IMR-90 (cell line): ENCODE data around the gene KHK.

Source experiments
- BHLHE40 ChIP-seq: fragments of 150-350 bp; IDR thresholded peaks from 2 replicates; pipeline ENCODE4 v1.6.1; 2016; ENCODE audit warnings: mild to moderate bottlenecking, low read depth, low read length
- CEBPB ChIP-seq: IDR thresholded peaks from 2 replicates; pipeline ENCODE4 v1.6.1; 2012; ENCODE audit warnings: low read depth, low read length, improper control_type of control experiment
- CHD1 ChIP-seq: IDR thresholded peaks from 2 replicates; pipeline ENCODE4 v1.6.1; 2012; ENCODE audit warnings: low read depth, low read length, improper control_type of control experiment
- ELK1 ChIP-seq: fragments of 150-350 bp; IDR thresholded peaks from 2 replicates; pipeline ENCODE4 v1.6.1; 2016; ENCODE audit warnings: low read depth, mild to moderate bottlenecking, low read length, moderate library complexity, borderline replicate concordance
- FOS ChIP-seq: fragments of 150-350 bp; IDR thresholded peaks from 2 replicates; pipeline ENCODE4 v1.6.1; 2016; ENCODE audit warnings: low read depth, low read length
- MAFK ChIP-seq: IDR thresholded peaks from 2 replicates; pipeline ENCODE4 v1.6.1; 2012; ENCODE audit warnings: low read depth, low read length, improper control_type of control experiment
- MAZ ChIP-seq: IDR thresholded peaks from 2 replicates; pipeline ENCODE4 v1.6.1; 2012; ENCODE audit warnings: low read depth, mild to moderate bottlenecking, low read length, improper control_type of control experiment, moderate library complexity, borderline replicate concordance
- POLR2A ChIP-seq: IDR thresholded peaks from 2 replicates; pipeline ENCODE4 v1.6.1; 2012; ENCODE audit warnings: mild to moderate bottlenecking, low read depth, low read length
- RAD21 ChIP-seq: IDR thresholded peaks from 2 replicates; pipeline ENCODE4 v1.6.1; 2012; ENCODE audit warnings: low read length, improper control_type of control experiment
- RFX5 ChIP-seq: IDR thresholded peaks from 2 replicates; pipeline ENCODE4 v1.8.0; 2012; ENCODE audit warnings: low read depth, mild to moderate bottlenecking, low read length, moderate library complexity
- SMC3 ChIP-seq: fragments of 150-350 bp; IDR thresholded peaks from 2 replicates; pipeline ENCODE4 v1.6.1; 2016; ENCODE audit warnings: low read depth, mild to moderate bottlenecking, antibody characterized with exemption, low read length, moderate library complexity
- TF ChIP-seq, protein P1 (sequence below): conservative IDR thresholded peaks from 2 replicates; pipeline ENCODE4 v1.5.1; 2012; ENCODE audit warnings: mild to moderate bottlenecking, low read depth, low read length, improper control_type of control experiment
- TF ChIP-seq, protein P2 (sequence below): fragments of 150-350 bp; IDR thresholded peaks from 2 replicates; pipeline ENCODE4 v1.6.1; 2017; ENCODE audit warnings: mild to moderate bottlenecking, antibody characterized with exemption, low read length, low read depth

DNA sequence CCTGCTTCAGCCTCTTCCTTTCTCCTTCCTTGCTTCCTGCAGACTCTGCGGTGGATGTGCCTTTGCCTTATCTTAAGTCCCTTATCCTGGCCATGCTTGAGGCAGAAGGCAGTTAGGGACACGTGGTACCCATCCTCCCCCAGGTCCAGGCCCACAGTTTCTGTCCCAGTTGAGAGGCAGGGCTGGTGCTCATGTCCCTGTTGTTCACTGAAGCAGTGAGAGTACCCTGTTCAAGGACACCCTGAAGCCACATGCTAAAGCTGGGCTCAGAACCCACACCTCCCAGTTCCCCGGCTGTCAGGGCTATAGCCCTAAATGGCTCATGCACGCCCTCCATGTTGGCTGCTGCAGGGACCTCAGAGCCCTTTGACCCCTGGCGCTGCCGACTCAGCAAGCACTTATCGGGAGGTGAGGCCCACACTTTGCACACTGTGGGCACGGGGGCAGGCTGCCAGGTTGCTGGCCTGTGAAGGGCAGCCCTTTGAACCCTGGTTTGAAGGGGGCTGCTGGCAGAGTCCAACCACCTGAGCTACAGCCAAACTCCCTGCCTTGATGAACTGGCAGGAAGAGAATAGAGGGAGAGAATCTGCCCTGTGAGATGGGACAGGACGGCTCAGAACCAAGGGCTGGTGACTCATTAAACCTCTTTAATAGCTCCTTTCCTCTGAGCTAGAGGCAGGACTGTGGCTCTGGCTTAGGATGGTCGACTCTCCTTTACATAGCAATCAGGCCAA lies 6.3 kb downstream of the KHK start:
- TF ChIP-seq, protein P1, sequence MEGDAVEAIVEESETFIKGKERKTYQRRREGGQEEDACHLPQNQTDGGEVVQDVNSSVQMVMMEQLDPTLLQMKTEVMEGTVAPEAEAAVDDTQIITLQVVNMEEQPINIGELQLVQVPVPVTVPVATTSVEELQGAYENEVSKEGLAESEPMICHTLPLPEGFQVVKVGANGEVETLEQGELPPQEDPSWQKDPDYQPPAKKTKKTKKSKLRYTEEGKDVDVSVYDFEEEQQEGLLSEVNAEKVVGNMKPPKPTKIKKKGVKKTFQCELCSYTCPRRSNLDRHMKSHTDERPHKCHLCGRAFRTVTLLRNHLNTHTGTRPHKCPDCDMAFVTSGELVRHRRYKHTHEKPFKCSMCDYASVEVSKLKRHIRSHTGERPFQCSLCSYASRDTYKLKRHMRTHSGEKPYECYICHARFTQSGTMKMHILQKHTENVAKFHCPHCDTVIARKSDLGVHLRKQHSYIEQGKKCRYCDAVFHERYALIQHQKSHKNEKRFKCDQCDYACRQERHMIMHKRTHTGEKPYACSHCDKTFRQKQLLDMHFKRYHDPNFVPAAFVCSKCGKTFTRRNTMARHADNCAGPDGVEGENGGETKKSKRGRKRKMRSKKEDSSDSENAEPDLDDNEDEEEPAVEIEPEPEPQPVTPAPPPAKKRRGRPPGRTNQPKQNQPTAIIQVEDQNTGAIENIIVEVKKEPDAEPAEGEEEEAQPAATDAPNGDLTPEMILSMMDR = no peak
- TF ChIP-seq CEBPB (no peak), POLR2A (no peak), BHLHE40 (no peak), RFX5 (no peak), MAFK (no peak), RAD21 (no peak), MAZ (no peak), SMC3 (no peak), FOS (no peak), ELK1 (no peak), CHD1 (no peak)
- TF ChIP-seq, protein P2, sequence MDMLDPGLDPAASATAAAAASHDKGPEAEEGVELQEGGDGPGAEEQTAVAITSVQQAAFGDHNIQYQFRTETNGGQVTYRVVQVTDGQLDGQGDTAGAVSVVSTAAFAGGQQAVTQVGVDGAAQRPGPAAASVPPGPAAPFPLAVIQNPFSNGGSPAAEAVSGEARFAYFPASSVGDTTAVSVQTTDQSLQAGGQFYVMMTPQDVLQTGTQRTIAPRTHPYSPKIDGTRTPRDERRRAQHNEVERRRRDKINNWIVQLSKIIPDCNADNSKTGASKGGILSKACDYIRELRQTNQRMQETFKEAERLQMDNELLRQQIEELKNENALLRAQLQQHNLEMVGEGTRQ = no peak
